ENCODE results near the gene TRIM48.
"Not testable (repeated sequence)": the region's sequence is repeated elsewhere in the genome, so short reads cannot be mapped to it uniquely, and the experiment has no call there.

Gene TRIM48, protein sequence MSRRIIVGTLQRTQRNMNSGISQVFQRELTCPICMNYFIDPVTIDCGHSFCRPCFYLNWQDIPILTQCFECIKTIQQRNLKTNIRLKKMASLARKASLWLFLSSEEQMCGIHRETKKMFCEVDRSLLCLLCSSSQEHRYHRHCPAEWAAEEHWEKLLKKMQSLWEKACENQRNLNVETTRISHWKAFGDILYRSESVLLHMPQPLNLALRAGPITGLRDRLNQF

GRCh38 chr11:55261855-55262254 lies at the start of gene TRIM48:
Gene TRIM48, plus strand, starts transcription at chr11:55262155. Its CDS starts 113 bp downstream, at chr11:55262268.
- H3K4me2 ChIP-seq (ENCODE audit: low read length); H3K9me3 ChIP-seq (ENCODE audit: control insufficient read depth, insufficient read depth, low read length); H3K4me1 ChIP-seq (ENCODE audit: control insufficient read depth, low read length); H3K36me3 ChIP-seq (ENCODE audit: control insufficient read depth, low read length); H3K4me3 ChIP-seq (ENCODE audit: low read length); H3F3A ChIP-seq (ENCODE audit: control insufficient read depth, insufficient read depth); H3K9me2 ChIP-seq (replicated peaks; ENCODE audit: control insufficient read depth, low read length); H3K27me3 ChIP-seq (ENCODE audit: control insufficient read depth, low read length); H4K20me1 ChIP-seq (ENCODE audit: control insufficient read depth, insufficient read depth, low read depth, low read length); H3K27ac ChIP-seq (ENCODE audit: low read depth, low read length); H3K79me2 ChIP-seq (ENCODE audit: control insufficient read depth, low read length): not testable (repeated sequence)

- H3K9me3 ChIP-seq (ENCODE audit: control insufficient read depth, insufficient read depth, low read length); H4K20me1 ChIP-seq (ENCODE audit: control insufficient read depth, insufficient read depth, low read depth, low read length); H3K27me3 ChIP-seq (ENCODE audit: control insufficient read depth, low read length); H3K4me3 ChIP-seq (ENCODE audit: low read length); H3K4me1 ChIP-seq (ENCODE audit: control insufficient read depth, low read length); H3K27ac ChIP-seq (ENCODE audit: low read depth, low read length); H3K9me2 ChIP-seq (replicated peaks; ENCODE audit: control insufficient read depth, low read length); H3F3A ChIP-seq (ENCODE audit: control insufficient read depth, insufficient read depth); H3K36me3 ChIP-seq (ENCODE audit: control insufficient read depth, low read length); H3K4me2 ChIP-seq (ENCODE audit: low read length); H3K79me2 ChIP-seq (ENCODE audit: control insufficient read depth, low read length): not testable (repeated sequence)
Observed at GRCh38 chr11:55238316-55238715, 23.6 kb upstream of the TRIM48 start.

DNA sequence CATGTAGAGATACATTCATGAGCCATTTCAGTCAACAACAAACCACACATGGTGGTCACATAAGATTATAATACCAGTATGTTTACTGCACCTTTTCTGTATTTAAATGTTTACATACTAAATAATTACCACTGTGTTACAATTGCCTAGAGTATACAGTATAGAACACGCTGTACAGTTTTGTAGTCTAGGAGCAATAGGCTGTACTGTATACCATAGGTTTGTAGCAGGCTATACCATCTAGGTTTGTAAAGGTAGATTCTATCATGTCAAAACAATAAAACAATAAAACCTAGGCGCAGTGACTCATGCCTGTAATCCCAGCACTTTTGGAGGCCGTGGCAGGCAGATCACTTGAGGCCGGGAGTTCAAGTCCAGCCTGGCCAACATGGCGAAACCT lies 1.1 kb downstream of the TRIM48 start:
- H3F3A ChIP-seq (ENCODE audit: control insufficient read depth, insufficient read depth): no peaks in the 10 kb centered on the region
- TF ChIP-seq CTCF (IDR thresholded peaks at IDR 0.05; ENCODE audit: low read depth, low read length, poor library complexity, severe bottlenecking) (no peak), EZH2phosphoT487 (IDR thresholded peaks at IDR 0.05; ENCODE audit: borderline replicate concordance, low read length) (no peak)
- no peaks in the 10 kb centered on the region for H3K9me2 ChIP-seq (replicated peaks; ENCODE audit: control insufficient read depth, low read length)
- no peaks in the 10 kb centered on the region for H3K4me1 ChIP-seq (ENCODE audit: control insufficient read depth, low read length)
- no peak overlapping the region for H3K27ac ChIP-seq (ENCODE audit: low read depth, low read length)
- H3K4me3 ChIP-seq (ENCODE audit: low read length): no peak overlapping the region
- no peaks in the 10 kb centered on the region for H3K9me3 ChIP-seq (ENCODE audit: control insufficient read depth, insufficient read depth, low read length)
- no peaks in the 10 kb centered on the region for H4K20me1 ChIP-seq (ENCODE audit: control insufficient read depth, insufficient read depth, low read depth, low read length)
- no peak overlapping the region for H3K4me2 ChIP-seq (ENCODE audit: low read length)
- no peaks in the 10 kb centered on the region for H3K27me3 ChIP-seq (ENCODE audit: control insufficient read depth, low read length)
- no peaks in the 10 kb centered on the region for H3K79me2 ChIP-seq (ENCODE audit: control insufficient read depth, low read length)
- no peaks in the 10 kb centered on the region for H3K36me3 ChIP-seq (ENCODE audit: control insufficient read depth, low read length)

Measured in DOHH2 (cell line).